Measurements from ENCODE around the gene ADORA2A. TPM values are rescaled to one million over a fixed set of nuclear protein-coding genes. Genes with fewer than 3 reads are reported as not detected.

ADORA2A gene
- total RNA-seq, 1 experiment from 2014 or later = 3.5 TPM

DNA sequence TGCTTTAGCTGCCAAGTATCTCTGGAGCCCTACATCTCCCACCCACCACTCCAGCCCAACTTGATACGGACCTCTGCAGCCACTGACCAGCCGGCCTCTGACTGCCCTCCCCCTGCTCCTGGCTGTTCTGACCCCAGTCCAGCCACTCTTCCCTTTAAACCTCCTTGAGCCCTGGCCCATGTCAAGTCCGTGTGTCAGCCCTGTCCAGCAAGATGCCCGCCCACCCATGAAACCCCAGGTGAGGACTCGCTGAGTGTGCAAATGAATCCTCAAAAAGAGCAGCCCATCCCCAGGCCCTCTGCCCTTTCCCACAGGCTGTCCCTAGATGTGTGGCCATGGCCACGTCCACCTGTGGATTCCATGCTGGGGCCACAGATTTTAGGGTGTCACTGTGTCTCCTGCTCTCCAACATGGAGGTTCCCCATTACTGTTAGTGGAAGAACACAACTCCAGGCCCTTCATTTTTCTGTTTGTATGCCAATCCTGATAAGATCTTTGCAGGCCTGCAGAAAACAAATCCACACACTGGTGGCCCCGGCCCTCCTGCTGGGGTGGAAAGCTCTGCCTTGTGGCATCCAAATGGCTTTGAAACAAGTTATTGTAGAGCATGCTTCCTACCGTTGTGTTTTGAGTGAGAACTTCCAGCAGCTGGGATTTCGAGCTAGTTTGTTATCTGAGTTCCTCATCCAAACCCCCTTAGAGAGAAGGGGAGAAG lies 22.7 kb upstream of the ADORA2A start:
- no peak for DNase-seq
- H3K4ac ChIP-seq (ENCODE audit: low read depth, low read length) = no peak overlapping the region
- no CpG with 5 or more reads among the region's 9 CpGs for WGBS (ENCODE audit: extremely low coverage, insufficient read length, low lambda C conversion rate)

More for the DNA sequence above, 22.7 kb upstream of the ADORA2A start:
- H2BK15ac ChIP-seq (ENCODE audit: low read depth, low read length) = no peak overlapping the region
- H3K23me2 ChIP-seq (ENCODE audit: insufficient read length, low read depth, low read length, poor library complexity, severe bottlenecking) = no peaks in the 10 kb centered on the region
- H4K20me1 ChIP-seq (ENCODE audit: control insufficient read depth, insufficient read depth, insufficient read length) = no peaks in the 10 kb centered on the region
- H4K5ac ChIP-seq (ENCODE audit: insufficient read length, low read depth, low read length) = no peak overlapping the region
- H3K27me3 ChIP-seq (ENCODE audit: insufficient read depth, low read length) = no peaks in the 10 kb centered on the region
- H3K18ac ChIP-seq (ENCODE audit: insufficient read length, low read depth, low read length) = no peak overlapping the region
- no peak overlapping the region for H2BK12ac ChIP-seq (ENCODE audit: insufficient read length, low read depth, low read length)
- no peak overlapping the region for H4K91ac ChIP-seq (ENCODE audit: insufficient read length, low read depth, low read length)
- H3K27ac ChIP-seq (ENCODE audit: insufficient read length, low read depth, low read length) = no peak overlapping the region
- H2AK5ac ChIP-seq (ENCODE audit: insufficient read length, low read length) = no peak overlapping the region
- H3K56ac ChIP-seq (ENCODE audit: insufficient read length, low read depth, low read length) = no peak overlapping the region
- no peak overlapping the region for H2BK5ac ChIP-seq (ENCODE audit: insufficient read length, low read length)
- TF ChIP-seq CTCF (conservative IDR thresholded peaks at IDR 0.05) = no peak
- H3T11ph ChIP-seq (ENCODE audit: low read length) = no peak overlapping the region
- H3K23ac ChIP-seq (ENCODE audit: insufficient read length, low read depth, low read length) = no peak overlapping the region
- no peak overlapping the region; the same call in 1 of the 2 replicates for H3K14ac ChIP-seq (ENCODE audit: insufficient read depth, low read length)
- no peaks in the 10 kb centered on the region for H3K79me2 ChIP-seq (ENCODE audit: insufficient read depth, low read length)
- H3K4me1 ChIP-seq (ENCODE audit: insufficient read depth, low read length) = no peaks in the 10 kb centered on the region
- H3K79me1 ChIP-seq (ENCODE audit: insufficient read depth, low read depth, low read length, poor library complexity, severe bottlenecking) = no peaks in the 10 kb centered on the region
- H3K4me3 Mint-ChIP-seq = no peak overlapping the region
- peaks cover 20 to 37% (median 22%) of the 10 kb centered on the region in 3 experiments for H3K36me3 Mint-ChIP-seq (ENCODE audit: insufficient read depth in 1 of 3, low read depth in 3 of 3)
- no peaks in the 10 kb centered on the region for H3K27me3 Mint-ChIP-seq (ENCODE audit: low read depth)
- H3K27ac Mint-ChIP-seq = peak overlapping the region; percentile 10 to 70 (median 48); a peak in 2 of 7 replicates
- no peak overlapping the region for H2BK20ac ChIP-seq (ENCODE audit: low read depth, low read length, poor library complexity, severe bottlenecking)
- H3K9me3 ChIP-seq (ENCODE audit: control insufficient read depth, low read depth, low read length) = no peaks in the 10 kb centered on the region
- H3K9me3 Mint-ChIP-seq = no peaks in the 10 kb centered on the region
- H3K4me1 Mint-ChIP-seq = peaks cover 15 to 17% of the 10 kb centered on the region in 2 experiments
- no peak overlapping the region for H2BK120ac ChIP-seq (ENCODE audit: low read depth, low read length, poor library complexity, severe bottlenecking)
- H3K9ac ChIP-seq (ENCODE audit: extremely low read depth, insufficient read length, low read length) = no peak overlapping the region
- no peak overlapping the region for H2AFZ ChIP-seq (ENCODE audit: low read length)
- H4K8ac ChIP-seq (replicated peaks; ENCODE audit: insufficient read length, low read depth, low read length) = no peak overlapping the region
- H3K4me2 ChIP-seq (ENCODE audit: insufficient read depth, insufficient read length, low read length) = no peak overlapping the region

Data from H9 (cell line).